Tibial nerve (tissue), 4 donors: ENCODE data around the gene SDK1. TPM values are rescaled to one million over a fixed set of nuclear protein-coding genes. Genes with fewer than 3 reads are reported as not detected.
"Not testable (repeated sequence)": the region's sequence is repeated elsewhere in the genome, so short reads cannot be mapped to it uniquely, and the experiment has no call there.

Experiments used
- DNase-seq, 2 donors: peaks; one replicate each; pipeline ENCODE4 v3.0.0-alpha.2; 2019; ENCODE audit warnings: low spot score in 2 of 2
- H3K27ac ChIP-seq, 4 donors: fragments of 200-600 bp; sonication (generic) in 3 of 4; one replicate each; pipeline ENCODE4 v1.5.1; 2017 to 2019; ENCODE audit warnings: mild to moderate bottlenecking in 1 of 4
- H3K27me3 ChIP-seq, 2 donors: fragments of 200-600 bp; sonication (generic) in 1 of 2; one replicate each; pipeline versions ENCODE4 v1.5.1 to v1.6.0; 2017 to 2019
- H3K36me3 ChIP-seq, 3 donors: fragments of 200-600 bp; sonication (generic); one replicate each; pipeline ENCODE4 v1.5.1; 2018 to 2019
- H3K4me1 ChIP-seq, 4 donors: fragments of 200-600 bp; sonication (generic) in 3 of 4; one replicate each; pipeline ENCODE4 v1.5.1; 2017 to 2019
- H3K4me3 ChIP-seq, 4 donors: fragments of 200-600 bp; sonication (generic) in 3 of 4; one replicate each; pipeline ENCODE4 v1.5.1; 2017 to 2019; ENCODE audit warnings: mild to moderate bottlenecking in 1 of 4, moderate library complexity in 1 of 4
- H3K9me3 ChIP-seq, 4 donors: fragments of 200-600 bp; sonication (generic) in 3 of 4; one replicate each; pipeline ENCODE4 v1.5.1; 2017 to 2019
- EP300 ChIP-seq, 2 donors: sonication (generic); formaldehyde crosslinking; IDR thresholded peaks; one replicate each; pipeline ENCODE4 v1.6.1; 2017; ENCODE audit warnings: antibody characterized with exemption in 2 of 2, mild to moderate bottlenecking in 1 of 2
- POLR2A ChIP-seq, 2 donors: fragments of 450-650 bp; IDR thresholded peaks; one replicate each; pipeline ENCODE4 v1.6.1; 2017; ENCODE audit warnings: antibody characterized with exemption in 2 of 2, mild to moderate bottlenecking in 2 of 2, moderate library complexity in 2 of 2
- WGBS, 2 donors: methylation state at CpG; one replicate each; pipeline ENCODE4 v1.1.5; 2018; 5-methylcytosine and 5-hydroxymethylcytosine counted together
- total RNA-seq, 4 donors: library from RNA; depleted of rRNA; stranded (reverse); fragments of >200 nt; gene quantifications; one replicate each; pipeline ENCODE4 v1.1.0, GENCODE V29; 2016
- TF ChIP-seq, protein P1 (sequence below), 5 experiments: fragments of 200-600 bp in 3 of 5; fragments of 450-650 bp in 2 of 5; sonication (generic) in 3 of 5; IDR thresholded peaks; one replicate each; pipeline ENCODE4 v1.5.1; 2016 to 2019; ENCODE audit warnings: antibody characterized with exemption in 5 of 5, mild to moderate bottlenecking in 3 of 5, moderate library complexity in 2 of 5

SDK1 gene
- total RNA-seq, 4 donors from 2014 or later = 8.2 to 16.2 (median 12.9) TPM

DNA sequence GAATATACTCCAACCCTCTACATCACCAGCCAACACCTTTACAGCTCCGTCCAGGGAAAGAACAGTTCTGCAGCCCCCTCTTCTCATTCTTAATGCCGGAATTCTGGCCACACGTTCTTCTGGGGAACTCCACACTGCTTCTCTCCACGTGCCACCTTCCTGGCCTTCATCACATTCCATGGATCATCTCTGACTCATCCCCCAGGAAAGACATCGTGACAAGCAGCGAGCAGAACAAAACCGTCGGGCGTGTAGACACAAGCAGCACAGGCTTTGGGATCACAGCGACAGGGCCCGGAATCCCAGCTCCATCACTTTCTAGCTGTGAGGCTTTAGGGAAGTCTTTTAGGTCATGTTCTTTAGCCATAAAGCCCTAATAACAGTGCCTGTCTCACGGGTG is 790.7 kb downstream of the SDK1 start:
- H3K4me1 ChIP-seq = no peaks in the 10 kb centered on the region

DNA sequence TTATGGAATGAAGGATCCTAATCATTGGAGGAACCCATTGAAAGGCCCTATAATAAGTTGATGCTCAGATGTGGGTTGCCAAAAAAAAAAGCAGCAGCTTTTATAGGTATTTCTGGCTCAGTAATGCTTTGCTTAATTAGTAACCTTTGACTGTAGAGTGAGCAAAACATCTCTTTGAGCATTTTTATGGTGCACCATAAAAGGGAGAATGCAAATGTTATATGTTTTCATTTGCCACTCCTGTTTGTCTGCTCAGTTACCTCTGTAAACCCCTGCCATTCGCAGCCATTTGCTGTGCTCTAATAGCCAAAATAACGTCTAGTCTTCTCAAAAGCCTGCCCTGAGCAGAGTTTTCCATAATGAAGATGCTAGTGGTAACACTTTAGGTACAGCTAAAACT is 792.0 kb downstream of the SDK1 start:
- H3K27ac ChIP-seq = no peak overlapping the region
- H3K27me3 ChIP-seq = no peaks in the 10 kb centered on the region
- no peak overlapping the region for H3K4me3 ChIP-seq
- no peak for DNase-seq
- 72 to 78% methylated on average over 2 of the region's 2 CpGs for WGBS, 2 donors
- H3K36me3 ChIP-seq = no peaks in the 10 kb centered on the region
- TF ChIP-seq, protein P1, sequence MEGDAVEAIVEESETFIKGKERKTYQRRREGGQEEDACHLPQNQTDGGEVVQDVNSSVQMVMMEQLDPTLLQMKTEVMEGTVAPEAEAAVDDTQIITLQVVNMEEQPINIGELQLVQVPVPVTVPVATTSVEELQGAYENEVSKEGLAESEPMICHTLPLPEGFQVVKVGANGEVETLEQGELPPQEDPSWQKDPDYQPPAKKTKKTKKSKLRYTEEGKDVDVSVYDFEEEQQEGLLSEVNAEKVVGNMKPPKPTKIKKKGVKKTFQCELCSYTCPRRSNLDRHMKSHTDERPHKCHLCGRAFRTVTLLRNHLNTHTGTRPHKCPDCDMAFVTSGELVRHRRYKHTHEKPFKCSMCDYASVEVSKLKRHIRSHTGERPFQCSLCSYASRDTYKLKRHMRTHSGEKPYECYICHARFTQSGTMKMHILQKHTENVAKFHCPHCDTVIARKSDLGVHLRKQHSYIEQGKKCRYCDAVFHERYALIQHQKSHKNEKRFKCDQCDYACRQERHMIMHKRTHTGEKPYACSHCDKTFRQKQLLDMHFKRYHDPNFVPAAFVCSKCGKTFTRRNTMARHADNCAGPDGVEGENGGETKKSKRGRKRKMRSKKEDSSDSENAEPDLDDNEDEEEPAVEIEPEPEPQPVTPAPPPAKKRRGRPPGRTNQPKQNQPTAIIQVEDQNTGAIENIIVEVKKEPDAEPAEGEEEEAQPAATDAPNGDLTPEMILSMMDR (IDR thresholded peaks at IDR 0.05) = no peak
- no peak for TF ChIP-seq POLR2A (IDR thresholded peaks at IDR 0.05)
- TF ChIP-seq EP300 (IDR thresholded peaks at IDR 0.05) = no peak
- peaks cover 0 to 19% (median 0%) of the 10 kb centered on the region in 4 donors for H3K9me3 ChIP-seq
- no peaks in the 10 kb centered on the region for H3K4me1 ChIP-seq

More for the DNA sequence above, 790.7 kb downstream of the SDK1 start:
- Histone ChIP-seq H3K4me3 (no peak overlapping the region), H3K9me3 (peaks cover 0 to 19% (median 0%) of the 10 kb centered on the region in 4 donors), H3K36me3 (no peaks in the 10 kb centered on the region), H3K27ac (no peak overlapping the region), H3K27me3 (no peaks in the 10 kb centered on the region)
- DNase-seq = no peak
- no peak for TF ChIP-seq EP300 (IDR thresholded peaks at IDR 0.05)
- no peak for TF ChIP-seq POLR2A (IDR thresholded peaks at IDR 0.05)
- TF ChIP-seq, protein P1 (IDR thresholded peaks at IDR 0.05) = no peak
- WGBS, 2 donors = 94 to 95% methylated on average over 12 of the region's 12 CpGs

DNA sequence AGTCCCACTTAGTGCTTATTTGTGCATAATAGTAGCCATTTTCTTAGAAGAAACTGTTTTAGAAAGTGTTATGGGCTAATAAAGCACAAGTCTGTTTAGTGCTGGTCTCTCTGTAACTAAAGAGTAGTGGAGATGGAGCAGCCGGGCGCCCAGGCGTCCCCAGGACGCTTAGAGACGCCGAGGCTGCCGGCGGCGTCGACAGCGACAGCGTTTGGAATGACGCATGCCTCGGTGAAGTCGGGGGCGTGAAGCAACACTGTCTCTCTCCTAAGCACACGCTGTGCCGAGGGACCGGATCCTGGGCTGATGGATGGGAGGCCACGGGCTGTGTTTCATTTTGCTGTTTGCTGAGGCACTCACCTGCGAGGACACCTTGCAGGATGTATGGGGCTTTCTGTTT is 792.4 kb downstream of the SDK1 start:
- Histone ChIP-seq H3K4me3 (no peak overlapping the region), H3K27me3 (no peaks in the 10 kb centered on the region), H3K4me1 (no peaks in the 10 kb centered on the region), H3K36me3 (no peaks in the 10 kb centered on the region), H3K9me3 (peaks cover 0 to 19% (median 0%) of the 10 kb centered on the region in 4 donors), H3K27ac (no peak overlapping the region)
- no peak for DNase-seq
- 86 to 94% methylated on average over 21 of the region's 21 CpGs for WGBS, 2 donors
- TF ChIP-seq EP300 (IDR thresholded peaks at IDR 0.05) = no peak
- TF ChIP-seq POLR2A (IDR thresholded peaks at IDR 0.05) = no peak
- TF ChIP-seq, protein P1 (IDR thresholded peaks at IDR 0.05) = no peak

DNA sequence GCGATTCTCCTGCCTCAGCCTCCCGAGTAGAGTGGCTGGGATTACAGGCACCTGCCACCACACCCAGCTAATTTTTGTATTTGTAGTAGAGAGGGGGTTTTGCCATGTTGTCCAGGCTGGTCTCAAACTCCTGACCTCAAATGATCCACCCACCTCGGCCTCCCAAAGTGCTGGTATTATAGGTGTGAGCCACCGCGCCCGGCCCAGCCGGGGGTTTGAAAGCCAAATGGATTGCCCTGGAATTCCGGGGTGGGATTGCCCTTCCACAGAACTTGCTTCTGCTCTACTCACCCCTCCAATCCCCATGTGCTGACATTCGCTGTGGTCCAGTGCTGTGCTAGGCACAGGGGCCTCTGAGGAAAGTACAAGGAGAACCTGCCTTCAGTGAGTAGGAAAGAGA is 793.1 kb downstream of the SDK1 start:
- H3K4me1 ChIP-seq, H3K27ac ChIP-seq, DNase-seq, H3K27me3 ChIP-seq, H3K4me3 ChIP-seq, H3K36me3 ChIP-seq: not testable (repeated sequence)
- peaks cover 0 to 19% (median 0%) of the 10 kb centered on the region in 4 donors for H3K9me3 ChIP-seq
- 82 to 88% methylated on average over 9 of the region's 9 CpGs for WGBS, 2 donors

DNA sequence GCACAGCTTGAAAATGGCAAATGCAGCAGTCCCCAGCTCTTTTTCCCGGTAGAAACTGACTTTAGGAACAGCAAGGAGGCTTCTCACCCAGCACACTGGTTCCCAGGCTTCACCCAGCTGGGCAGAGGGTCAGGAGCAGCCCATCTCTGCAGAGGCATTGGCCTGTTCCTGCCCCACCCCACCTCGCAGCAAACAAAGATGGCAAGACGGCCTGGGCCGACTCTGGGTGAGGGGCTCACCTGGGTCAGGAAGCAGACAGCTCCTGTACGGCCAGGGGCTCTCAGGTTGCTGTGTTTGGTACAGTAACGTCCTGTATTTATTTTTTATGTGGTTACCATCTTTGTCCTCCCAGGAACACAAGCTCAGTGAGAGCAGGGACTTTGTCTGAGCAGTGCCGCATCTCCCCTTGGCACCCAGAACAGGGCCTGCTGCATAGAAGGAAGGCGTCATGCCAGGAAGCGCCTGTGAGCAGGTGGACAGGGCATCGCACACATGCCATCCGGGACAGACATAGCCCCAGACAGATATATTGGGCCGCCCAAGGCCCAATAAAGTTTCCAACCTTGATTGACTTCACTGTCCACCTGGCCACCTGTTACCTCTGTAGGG is 796.1 kb downstream of the SDK1 start:
- no peaks in the 10 kb centered on the region for H3K4me1 ChIP-seq
- H3K27ac ChIP-seq = no peak overlapping the region
- DNase-seq = no peak
- H3K27me3 ChIP-seq = no peaks in the 10 kb centered on the region
- H3K4me3 ChIP-seq = no peak overlapping the region
- no peaks in the 10 kb centered on the region for H3K9me3 ChIP-seq
- 82 to 89% methylated on average over 9 to 12 of the region's 12 CpGs for WGBS, 2 donors
- H3K36me3 ChIP-seq = no peaks in the 10 kb centered on the region
- TF ChIP-seq, protein P1 (IDR thresholded peaks at IDR 0.05) = no peak
- TF ChIP-seq POLR2A (IDR thresholded peaks at IDR 0.05) (no peak), EP300 (IDR thresholded peaks at IDR 0.05) (no peak)
